GM12878 (cell line): Measurements from ENCODE around the gene SIK1. TPM values are rescaled to one million over a fixed set of nuclear protein-coding genes. Genes with fewer than 3 reads are reported as not detected.

Experiments used
- ATAC-seq: fragments of 200-7000 bp; cut with Tn5 transposase; 3 replicates; pipeline ENCODE4 v1.9.1; 2020; ENCODE audit warnings: mild to moderate bottlenecking, moderate library complexity
- BruUV-seq: library from RNA; stranded (reverse); fragments of 400-500 nt; replicated peaks from 2 replicates; lab custom pipeline; 2021; lab: Mats Ljungman, UMichigan
- CTCF ChIA-PET: fragments of 300-600 bp; sonication (Branson Sonifier 250); formaldehyde crosslinking; extraction: SDS; loops from one replicate; lab custom pipeline; 2021; ENCODE audit warnings: inconsistent platforms; lab: Yijun Ruan, JAX
- POLR2A ChIA-PET: fragments of 350-600 bp; formaldehyde crosslinking; extraction: SDS; loops from one replicate; lab custom pipeline; 2021; ENCODE audit warnings: inconsistent platforms; lab: Charles Lee
- RAD21 ChIA-PET: fragments of 300-600 bp; sonication (Branson Sonifier 250); formaldehyde crosslinking; loops from one replicate; lab custom pipeline; 2023; ENCODE audit warnings: antibody characterized with exemption; ENCODE audit not compliant: unreplicated experiment; lab: Charles Lee
- SMC1A ChIA-PET: fragments of 300-600 bp; sonication (Branson Sonifier 250); formaldehyde crosslinking; loops from one replicate; lab custom pipeline; 2023; ENCODE audit not compliant: unreplicated experiment, uncharacterized antibody; lab: Charles Lee
- DNase-seq: peaks from one replicate; pipeline ENCODE4 v3.0.0-alpha.2; 2011; ENCODE audit warnings: low read depth, low spot score
- FAIRE-seq: peaks from 3 replicates; lab custom pipeline; 2011; peaks lifted over from hg19 to GRCh38; lab: Jason Lieb, UNC
- H2AFZ ChIP-seq: 2 replicates; pipeline ENCODE4 v1.6.0; 2011; ENCODE audit warnings: low read depth, low read length, control low read depth; ENCODE audit not compliant: control insufficient read depth
- H3K27ac ChIP-seq: 2 replicates; pipeline ENCODE4 v1.5.1; 2011; ENCODE audit warnings: control low read depth; ENCODE audit not compliant: control insufficient read depth, insufficient read depth
- H3K27me3 ChIP-seq, 2 experiments: replicated peaks in 1 of 2; 2 replicates each; pipeline versions ENCODE4 v1.6.0 to v1.6.1; 2011; ENCODE audit warnings: low read length in 1 of 2; ENCODE audit not compliant: control insufficient read depth in 2 of 2, insufficient read depth in 2 of 2
- H3K36me3 ChIP-seq, 2 experiments: 2 replicates each; pipeline ENCODE4 v1.5.1; 2011; ENCODE audit warnings: low read length in 1 of 2; ENCODE audit not compliant: control insufficient read depth in 2 of 2, insufficient read depth in 2 of 2
- H3K4me1 ChIP-seq: 2 replicates; pipeline ENCODE4 v1.6.1; 2011; ENCODE audit warnings: mild to moderate bottlenecking, low read length, moderate library complexity, mixed read lengths; ENCODE audit not compliant: control insufficient read depth, insufficient read depth
- H3K4me2 ChIP-seq: 2 replicates; pipeline ENCODE4 v1.6.0; 2011; ENCODE audit warnings: control low read depth; ENCODE audit not compliant: control insufficient read depth, insufficient read depth
- H3K4me3 ChIP-seq: fragments of 200-600 bp; sonication (generic); 2 replicates; pipeline ENCODE4 v1.5.1; 2016
- H3K79me2 ChIP-seq: 2 replicates; pipeline ENCODE4 v1.6.0; 2011; ENCODE audit warnings: low read length; ENCODE audit not compliant: control insufficient read depth, insufficient read depth
- H3K9ac ChIP-seq: 2 replicates; pipeline ENCODE4 v1.8.0; 2011; ENCODE audit warnings: low read length, control low read depth, mixed read lengths; ENCODE audit not compliant: control insufficient read depth, insufficient read depth
- H3K9me3 ChIP-seq: replicated peaks from 3 replicates; pipeline ENCODE4 v1.5.1; 2011; ENCODE audit warnings: mild to moderate bottlenecking, low read length; ENCODE audit not compliant: control insufficient read depth, insufficient read depth
- H4K20me1 ChIP-seq: 2 replicates; pipeline ENCODE4 v1.6.0; 2011; ENCODE audit not compliant: control insufficient read depth, insufficient read depth
- CEBPB ChIP-seq, 2 experiments: fragments of 150-350 bp in 1 of 2; IDR thresholded peaks; 2 replicates each; pipeline ENCODE4 v1.6.1; 2012 to 2014; ENCODE audit warnings: low read depth in 2 of 2, low read length in 2 of 2, borderline replicate concordance in 1 of 2, inconsistent platforms in 1 of 2
- CUX1 ChIP-seq: IDR thresholded peaks from 2 replicates; pipeline ENCODE4 v1.6.1; 2012; ENCODE audit warnings: improper control_type of control experiment, low read depth, low read length; ENCODE audit not compliant: insufficient replicate concordance
- EZH2 ChIP-seq: IDR thresholded peaks from 2 replicates; pipeline ENCODE4 v1.6.1; 2012; ENCODE audit warnings: low read depth, mild to moderate bottlenecking, control low read depth, inconsistent platforms, low read length, borderline replicate concordance; ENCODE audit not compliant: control insufficient read depth
- IRF3 ChIP-seq: fragments of 450-650 bp; IDR thresholded peaks from 2 replicates; pipeline ENCODE4 v1.6.1; 2014; ENCODE audit warnings: mild to moderate bottlenecking
- JUNB ChIP-seq: IDR thresholded peaks from 2 replicates; pipeline ENCODE4 v1.6.1; 2016; ENCODE audit warnings: antibody characterized with exemption, mild to moderate bottlenecking
- JUND ChIP-seq: IDR thresholded peaks from 2 replicates; pipeline ENCODE4 v1.6.1; 2012; ENCODE audit warnings: low read depth, mild to moderate bottlenecking, low read length, improper control_type of control experiment, moderate library complexity
- LARP7 ChIP-seq: fragments of 450-650 bp; IDR thresholded peaks from 2 replicates; pipeline ENCODE4 v1.6.1; 2017; ENCODE audit warnings: mild to moderate bottlenecking
- MTA2 ChIP-seq: fragments of 450-650 bp; IDR thresholded peaks from 2 replicates; pipeline ENCODE4 v1.6.1; 2016; ENCODE audit warnings: low read depth, mild to moderate bottlenecking, moderate library complexity
- NFIC ChIP-seq: IDR thresholded peaks from 2 replicates; pipeline ENCODE4 v1.6.1; 2012; ENCODE audit warnings: low read depth, mild to moderate bottlenecking, inconsistent platforms, low read length, moderate library complexity
- NFYB ChIP-seq: IDR thresholded peaks from 2 replicates; pipeline ENCODE4 v1.6.1; 2011; ENCODE audit warnings: low read depth, mild to moderate bottlenecking, low read length, improper control_type of control experiment, moderate library complexity; ENCODE audit not compliant: insufficient read depth
- PAX5 ChIP-seq: IDR thresholded peaks from 2 replicates; pipeline ENCODE4 v1.6.1; 2011; ENCODE audit warnings: low read depth, low read length, borderline replicate concordance
- REST ChIP-seq: IDR thresholded peaks from 2 replicates; pipeline ENCODE4 v1.6.1; 2012; ENCODE audit warnings: mild to moderate bottlenecking, low read depth, low read length
- YBX1 ChIP-seq: fragments of 450-650 bp; IDR thresholded peaks from 2 replicates; pipeline ENCODE4 v1.6.1; 2016; ENCODE audit warnings: antibody characterized with exemption
- ZNF274 ChIP-seq: IDR thresholded peaks from one replicate; pipeline ENCODE4 v1.8.0; 2011; ENCODE audit not compliant: insufficient read length, insufficient read depth
- WGBS: methylation state at CpG from one replicate; pipeline ENCODE4 v1.1.6; 2016; ENCODE audit warnings: low lambda C conversion rate; ENCODE audit not compliant: insufficient replicate concordance, insufficient coverage; ENCODE audit errors: missing lambda C conversion rate; 5-methylcytosine and 5-hydroxymethylcytosine counted together
- in situ Hi-C: fragments of 300-500 bp; cut with MboI; formaldehyde crosslinking; loops from 9 replicates; pipeline ENCODE4 v1.14.3; 2018; ENCODE audit warnings: mixed read lengths
- intact Hi-C: fragments of 100-400 bp; cut with micrococcal nuclease; formaldehyde crosslinking; loops from one replicate; pipeline ENCODE4 v1.14.2; 2022; ENCODE audit not compliant: unreplicated experiment
- polyA plus RNA-seq, 11 experiments: library from polyadenylated mRNA; depleted of rRNA in 4 of 11; unstranded in 6 of 11; stranded (reverse) in 5 of 11; fragments of >200 nt; fragmentation: Nextera tagmentation in 4 of 11; fragmentation: Illumina TruSeq in 1 of 11; extraction: Ambion mirVana in 4 of 11; extraction: Trizol in 1 of 11; gene quantifications; 1 replicate in 1 of 11; 2 replicates in 10 of 11; pipeline versions ENCODE4 v1.2.1 to v1.2.3, GENCODE V29; 2011 to 2016; ENCODE audit warnings: inconsistent platforms in 2 of 11, missing spikeins in 2 of 11, low read depth in 1 of 11
- total RNA-seq, 4 experiments: library from RNA; depleted of rRNA in 3 of 4; stranded (reverse); fragments of >200 nt in 3 of 4; fragmentation: Illumina TruSeq in 1 of 4; extraction: Trizol in 1 of 4; gene quantifications; 2 replicates each; pipeline versions ENCODE4 v1.2.1 to v1.2.3, GENCODE V29; 2013 to 2021

SIK1 gene
- total and polyA plus RNA-seq, 10 of the 15 experiments (the other 5 are each of a cell fraction or from before 2014, with no cell fraction given), result 0.03 to 7.3 (median 2.1) TPM; not detected in 2

- SMC1A ChIA-PET, result no interaction called here
- BruUV-seq, result no TSS peak
- RAD21 ChIA-PET, result no interaction called here
- CTCF ChIA-PET, result no interaction called here
- ATAC-seq (no peak), FAIRE-seq (no peak), DNase-seq (no peak)
- Histone ChIP-seq H3K4me1 (peaks cover 5% of the 10 kb centered on the region), H3K4me2 (no peak overlapping the region), H3K79me2 (no peaks in the 10 kb centered on the region), H3K9ac (no peak overlapping the region), H3K36me3 (no peaks in the 10 kb centered on the region), H3K4me3 (no peak overlapping the region), H4K20me1 (no peaks in the 10 kb centered on the region), H3K27me3 (no peaks in the 10 kb centered on the region), H3K9me3 (no peaks in the 10 kb centered on the region), H2AFZ (no peak overlapping the region), H3K27ac (no peak overlapping the region)
- intact Hi-C loops (no loop called here), in situ Hi-C loops (no loop called here)
- WGBS, result 73% methylated on average over 17 of the region's 17 CpGs
- POLR2A ChIA-PET, result interaction anchor here (0.5 kb wide), 1 partner anchor 532 kb away, joined by 6 read pairs; no protein-coding TSS in a partner anchor
- TF ChIP-seq JUND, result no peak
- TF ChIP-seq PAX5, result no peak
- no peak for TF ChIP-seq YBX1
- TF ChIP-seq REST, result no peak
- TF ChIP-seq JUNB, result no peak
- TF ChIP-seq IRF3, result no peak
- TF ChIP-seq NFIC, result no peak
- no peak for TF ChIP-seq CUX1
- TF ChIP-seq MTA2, result no peak
- TF ChIP-seq LARP7, result no peak
- no peak for TF ChIP-seq NFYB
- no peak for TF ChIP-seq ZNF274
- TF ChIP-seq CEBPB (IDR thresholded peaks at IDR 0.05; ENCODE audit: borderline replicate concordance in 1 of 2, low read depth in 2 of 2, low read length in 2 of 2), result no peak
- TF ChIP-seq EZH2, result no peak
Measured at GRCh38 chr21:43375006-43375836, 51.7 kb downstream of the SIK1 start.
